ENCODE measurements around the gene LRRC38.
"Not testable (repeated sequence)": the region's sequence is repeated elsewhere in the genome, so short reads cannot be mapped to it uniquely, and the experiment has no call there.

Gene LRRC38

DNA sequence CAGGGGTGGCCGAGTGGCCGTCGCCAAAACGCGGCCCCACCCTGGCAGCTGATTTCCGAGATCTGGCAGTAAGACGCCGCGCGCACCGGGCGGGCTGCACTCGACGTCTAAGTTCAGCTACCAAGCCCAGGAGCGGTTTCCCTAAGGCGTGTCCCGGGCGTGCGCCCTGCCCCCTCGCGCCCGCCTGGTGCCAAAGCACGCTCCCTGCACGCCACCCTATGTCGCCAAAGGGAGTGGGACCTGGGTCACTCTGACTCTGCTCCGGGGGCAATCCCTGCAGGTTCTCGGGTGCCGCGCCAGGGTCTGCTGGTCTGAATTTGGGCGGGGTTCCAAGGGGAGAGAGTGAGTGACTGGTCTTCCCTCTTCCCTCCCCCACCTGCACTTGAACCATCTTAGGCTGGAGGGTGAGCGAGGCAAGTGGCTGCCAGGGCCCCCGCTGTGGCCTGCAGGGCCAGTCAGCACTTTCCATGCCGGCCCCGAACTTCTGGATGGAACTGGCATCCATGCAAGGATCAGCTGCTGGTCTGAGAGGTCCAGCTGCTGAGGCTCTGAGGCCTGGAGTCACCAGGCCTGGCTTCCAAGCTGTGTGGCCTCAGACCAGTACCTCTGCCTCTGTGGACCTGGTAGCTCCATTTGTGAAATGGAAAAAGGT lies at the start of gene LRRC38:
Gene LRRC38 (minus strand): TSS at position 109 of the 652 bp plus-strand sequence. CDS start 410 bp downstream, outside the sequence.
- peak; percentile 36 for DNase-seq

DNA sequence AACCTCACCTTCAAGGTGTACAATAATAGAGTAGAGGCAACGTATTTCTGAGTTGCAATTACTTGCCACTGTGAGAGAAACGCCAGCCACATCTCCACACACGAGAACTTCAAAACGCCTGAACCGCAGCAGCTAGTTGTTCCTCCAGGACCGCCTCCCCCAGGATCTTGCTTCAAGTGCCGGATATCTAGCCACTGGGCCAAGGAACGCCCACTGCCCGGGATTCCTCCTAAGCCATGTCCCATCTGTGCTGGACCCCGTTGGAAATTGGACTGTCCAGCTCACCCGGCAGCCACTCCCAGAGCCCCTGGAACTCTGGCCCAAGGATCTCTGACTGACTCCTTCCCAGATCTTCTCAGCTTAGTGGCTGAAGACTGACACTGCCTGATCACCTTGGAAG lies 49.2 kb upstream of the LRRC38 start:
- DNase-seq: not testable (repeated sequence)

DNA sequence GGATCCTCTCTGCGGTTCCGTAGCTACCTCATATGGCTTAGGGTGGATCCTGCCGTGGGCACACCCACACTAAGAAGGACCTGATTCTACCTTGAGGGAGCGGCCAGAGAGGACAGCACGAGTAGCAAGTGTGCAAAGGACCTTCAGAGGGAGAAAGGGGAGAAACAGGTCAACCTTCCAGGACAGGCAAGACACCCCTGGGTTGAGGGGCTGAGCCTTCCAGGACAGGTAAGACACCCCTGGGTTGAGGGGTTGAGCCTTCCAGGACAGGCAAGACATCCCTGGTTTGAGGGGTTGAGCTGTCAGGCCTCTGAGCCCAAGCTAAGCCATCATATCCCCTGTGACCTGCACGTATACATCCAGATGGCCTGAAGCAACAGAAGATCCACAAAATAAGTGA lies 46.7 kb upstream of the LRRC38 start:
- no peak for DNase-seq

GRCh38 chr1:13556224-13556764 lies 42.5 kb upstream of the LRRC38 start:
- no peak for DNase-seq

DNA sequence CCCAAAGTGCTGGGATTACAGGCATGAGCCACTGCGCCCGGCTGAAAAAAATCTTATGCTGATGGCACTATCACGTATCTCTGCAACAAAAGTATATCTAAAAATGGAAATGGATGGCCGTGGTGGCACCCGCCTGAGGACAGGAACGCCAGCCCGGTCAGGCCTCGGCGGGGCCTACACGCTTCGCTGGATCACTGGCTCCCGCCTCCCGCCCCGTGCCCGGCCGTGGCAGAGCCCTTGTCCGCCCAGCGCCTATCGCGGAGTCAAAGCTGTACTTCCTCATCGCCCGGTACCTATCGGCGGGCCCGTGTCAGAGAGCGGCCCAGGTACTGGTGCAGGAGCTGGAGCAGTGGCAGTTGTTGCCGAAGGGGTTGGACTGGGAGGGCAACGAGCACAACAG lies 41.0 kb upstream of the LRRC38 start:
- no peak for DNase-seq

DNA sequence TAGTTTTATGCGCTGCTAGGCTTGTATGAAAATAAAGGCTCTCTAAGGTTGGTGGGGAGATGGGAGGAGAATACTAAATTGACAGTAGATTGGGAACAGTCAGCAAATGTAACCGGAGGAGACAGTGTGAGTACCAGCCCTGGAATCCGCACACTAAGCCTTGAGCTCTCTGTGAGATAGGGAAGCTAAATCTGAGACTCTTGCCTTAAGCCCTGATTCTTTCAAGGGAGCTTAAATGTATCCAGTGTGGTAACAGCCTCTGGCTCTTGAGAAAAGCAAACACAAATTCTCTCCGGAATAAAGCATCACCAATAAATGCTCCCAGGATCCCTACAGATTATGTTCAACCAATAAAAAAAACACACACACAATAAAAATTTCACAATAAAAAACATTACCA lies 36.9 kb upstream of the LRRC38 start:
- no peak for DNase-seq

DNA sequence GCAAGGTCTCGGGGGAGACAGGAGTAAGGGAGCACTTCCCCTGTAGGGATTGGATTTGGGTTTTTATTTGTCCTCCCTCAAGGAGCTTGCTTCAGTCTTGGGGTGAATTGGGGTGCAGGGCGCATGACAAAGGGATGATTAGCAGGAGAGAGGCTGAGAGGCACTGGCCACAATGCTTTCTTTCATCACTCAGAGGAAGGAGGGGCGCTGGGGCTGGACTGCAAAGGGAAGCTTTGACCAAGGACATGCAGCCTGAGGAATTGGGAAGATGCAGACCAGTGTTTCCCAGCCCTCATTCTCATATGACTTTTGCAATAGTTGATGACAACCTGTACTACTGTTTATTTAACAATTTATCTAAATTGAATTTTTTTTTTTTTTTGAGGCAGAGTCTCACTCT lies 35.7 kb upstream of the LRRC38 start:
- no peak for DNase-seq

DNA sequence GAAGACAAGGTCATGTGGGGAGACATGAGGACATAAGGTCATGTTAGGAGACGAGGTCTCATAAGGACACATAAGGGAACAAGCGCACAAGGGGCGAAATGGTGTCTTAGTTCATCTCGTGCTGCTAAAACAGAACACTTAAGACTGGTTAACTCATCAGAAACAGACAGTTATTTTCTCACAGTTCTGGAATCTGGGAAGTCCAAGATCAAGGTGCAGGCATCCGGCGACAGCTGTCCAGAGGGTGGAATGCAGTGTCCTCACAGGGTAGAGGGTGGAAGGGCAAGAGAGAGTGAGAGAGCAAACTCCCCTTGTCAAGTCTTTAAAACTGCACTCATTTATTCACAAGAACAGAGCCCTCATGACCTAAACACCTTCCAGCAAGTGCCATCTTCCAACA lies 35.2 kb upstream of the LRRC38 start:
- DNase-seq: no peak

GRCh38 chr1:13548281-13548680 lies 34.5 kb upstream of the LRRC38 start:
- no peak for DNase-seq

- no peak for DNase-seq
Observed at GRCh38 chr1:13546791-13547190, 33.0 kb upstream of the LRRC38 start.

- no peak for DNase-seq
Observed at GRCh38 chr1:13544221-13544556, 30.4 kb upstream of the LRRC38 start.

DNA sequence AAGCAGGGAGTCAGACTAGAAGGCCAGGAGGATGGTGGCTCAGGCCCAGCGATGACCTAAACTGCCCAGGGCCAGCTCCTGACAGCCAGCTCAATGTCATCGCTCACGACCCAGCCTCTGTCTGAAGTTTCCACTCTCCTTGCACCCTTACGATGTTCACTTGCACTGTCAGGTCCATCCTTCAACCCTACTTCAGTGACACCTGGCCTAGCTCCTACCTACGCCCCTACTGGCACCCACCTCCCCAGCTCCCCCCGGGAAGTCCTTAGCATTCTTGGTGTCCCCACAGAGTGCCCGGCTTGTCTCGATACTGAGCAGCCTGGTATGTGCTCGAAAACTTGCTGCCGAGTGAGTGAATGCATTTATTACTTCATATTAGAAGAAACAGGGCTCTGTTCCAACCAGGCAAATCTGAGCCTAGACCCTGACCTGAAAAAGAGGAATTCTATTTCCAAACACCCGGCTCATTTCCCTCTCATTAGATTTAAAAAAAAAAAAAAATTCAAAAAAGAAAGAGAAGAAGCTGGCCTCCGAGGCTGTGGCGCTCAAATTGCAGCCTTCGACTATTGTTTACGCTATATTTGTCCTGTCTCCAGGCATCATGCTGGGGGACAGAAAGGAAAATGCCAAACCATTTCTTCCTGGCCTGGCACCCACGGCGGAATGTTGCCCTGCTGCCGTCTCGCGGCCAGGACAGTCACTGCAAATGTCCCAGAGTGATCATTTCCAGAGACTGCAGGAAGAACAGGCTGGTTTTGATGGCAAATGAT lies 29.8 kb upstream of the LRRC38 start:
- DNase-seq: no peak

DNA sequence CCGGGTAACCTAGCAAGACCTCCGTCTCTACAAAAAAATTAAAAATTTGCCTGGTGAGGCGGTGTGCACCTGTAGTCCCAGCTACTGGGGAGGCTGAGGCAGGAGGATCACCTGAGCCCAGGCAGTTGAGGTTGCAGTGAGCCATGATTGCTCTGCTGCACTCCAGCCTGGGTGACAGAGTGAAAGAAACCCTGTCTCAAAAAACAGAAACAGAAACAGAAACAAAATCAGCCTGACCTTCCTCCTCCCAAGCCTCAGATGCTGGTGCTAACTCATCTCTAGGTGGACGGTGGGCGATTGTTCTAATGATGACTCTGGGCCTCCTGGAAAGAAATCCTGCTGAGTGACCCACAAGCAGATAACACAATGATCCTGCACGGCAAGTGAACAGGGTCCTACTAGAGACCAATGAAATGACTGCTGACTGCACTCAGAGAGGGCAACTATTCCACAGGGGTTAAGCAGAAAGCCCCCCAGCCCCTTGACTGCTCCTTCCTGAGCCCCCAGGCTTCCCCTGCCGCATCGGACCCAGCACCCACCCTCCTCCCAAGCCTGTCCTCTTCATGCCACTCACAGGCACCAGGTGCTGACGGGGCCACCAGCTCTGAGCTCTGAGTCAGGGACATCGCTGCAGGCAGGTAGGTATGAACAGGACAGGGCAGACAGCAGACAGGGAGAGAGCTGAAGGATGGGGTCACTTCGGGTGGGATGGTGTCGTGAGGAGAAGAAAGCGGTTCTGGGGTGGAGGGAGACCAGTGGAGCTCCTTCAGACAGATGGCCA lies 27.8 kb upstream of the LRRC38 start:
- no peak for DNase-seq

DNA sequence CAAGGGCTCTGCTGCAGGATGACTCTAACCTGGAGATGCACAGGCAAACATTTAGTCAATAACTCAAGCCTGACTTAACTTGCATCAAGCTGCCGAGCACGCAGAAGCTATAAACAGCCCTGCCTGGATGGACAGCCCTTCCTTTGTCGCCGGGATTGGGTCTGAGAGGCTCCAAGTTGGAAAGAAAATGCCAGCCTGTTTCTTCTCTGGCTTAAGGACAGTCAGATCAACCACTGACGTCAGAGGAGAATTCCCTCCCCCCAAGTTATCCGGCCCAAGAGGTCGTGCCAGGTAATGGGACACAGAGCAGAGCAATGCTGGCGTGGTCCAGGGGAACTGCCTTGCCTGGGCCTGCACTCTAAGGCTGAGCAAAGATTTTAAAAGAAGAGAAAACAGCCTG lies 27.1 kb upstream of the LRRC38 start:
- DNase-seq: no peak

DNA sequence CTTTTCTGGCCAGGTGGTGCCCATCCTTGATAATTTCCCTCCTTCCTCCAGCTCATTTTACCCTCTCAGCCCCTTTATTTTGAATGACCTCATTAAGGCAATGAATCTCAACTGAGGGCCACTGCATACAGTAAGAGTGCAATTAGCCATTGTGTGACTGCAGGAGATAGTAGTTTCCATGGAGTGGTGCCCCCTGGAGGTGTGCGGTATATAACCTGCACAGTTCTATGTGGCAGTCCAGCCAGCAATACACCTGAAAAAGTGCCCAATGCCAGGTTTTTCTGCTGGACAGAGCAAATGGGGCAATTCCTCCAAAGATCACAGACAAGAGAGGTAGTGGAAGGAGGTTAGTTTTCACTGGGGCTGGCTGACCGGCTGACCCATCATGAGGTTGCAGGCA lies 25.9 kb upstream of the LRRC38 start:
- no peak for DNase-seq

GRCh38 chr1:13538832-13539231 lies 25.0 kb upstream of the LRRC38 start:
- DNase-seq: no peak

- DNase-seq: no peak
Observed at GRCh38 chr1:13536571-13536970, 22.8 kb upstream of the LRRC38 start.

DNA sequence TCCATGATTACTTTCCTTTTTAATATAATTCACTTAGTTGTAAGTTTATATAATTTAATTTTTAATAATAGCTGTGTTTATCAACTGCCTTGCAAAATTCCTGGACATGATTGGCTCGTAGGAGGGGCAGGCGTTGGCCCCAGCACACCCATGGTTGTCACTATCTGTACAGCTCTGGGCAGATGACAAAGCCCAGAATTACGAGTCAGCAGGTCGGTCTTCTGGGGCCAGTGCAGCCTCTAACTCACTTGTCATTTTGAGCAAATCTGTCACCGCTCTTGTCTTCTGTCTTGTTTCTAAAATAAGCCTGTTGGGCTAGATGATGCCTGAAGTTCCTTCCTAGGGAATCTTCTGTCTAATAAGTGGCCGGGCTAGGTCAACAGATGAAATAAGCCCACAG lies 21.4 kb upstream of the LRRC38 start:
- no peak for DNase-seq

- DNase-seq: no peak
Observed at GRCh38 chr1:13528320-13528719, 14.5 kb upstream of the LRRC38 start.

- DNase-seq: no peak
Observed at GRCh38 chr1:13523780-13524477, 10.1 kb upstream of the LRRC38 start.

DNA sequence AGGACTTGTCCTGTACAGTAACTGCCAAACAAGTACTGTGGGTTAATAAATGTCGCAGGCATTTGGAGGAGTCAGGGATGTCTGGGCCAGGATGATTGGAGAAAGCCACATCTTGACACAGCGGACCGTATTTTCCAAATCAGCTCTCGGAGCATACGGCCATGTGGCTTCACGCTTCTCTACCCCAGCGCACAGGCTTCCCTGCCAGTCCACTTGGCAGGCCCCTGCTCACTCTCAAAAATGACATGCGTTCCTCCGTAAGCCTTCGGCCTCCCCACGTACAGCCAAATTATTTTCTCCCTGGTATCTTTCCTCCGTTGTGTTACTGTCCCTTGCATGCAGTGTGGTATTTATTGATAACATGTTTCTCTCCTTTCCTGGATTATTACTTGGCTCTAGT lies 7.2 kb upstream of the LRRC38 start:
- DNase-seq: no peak

DNA sequence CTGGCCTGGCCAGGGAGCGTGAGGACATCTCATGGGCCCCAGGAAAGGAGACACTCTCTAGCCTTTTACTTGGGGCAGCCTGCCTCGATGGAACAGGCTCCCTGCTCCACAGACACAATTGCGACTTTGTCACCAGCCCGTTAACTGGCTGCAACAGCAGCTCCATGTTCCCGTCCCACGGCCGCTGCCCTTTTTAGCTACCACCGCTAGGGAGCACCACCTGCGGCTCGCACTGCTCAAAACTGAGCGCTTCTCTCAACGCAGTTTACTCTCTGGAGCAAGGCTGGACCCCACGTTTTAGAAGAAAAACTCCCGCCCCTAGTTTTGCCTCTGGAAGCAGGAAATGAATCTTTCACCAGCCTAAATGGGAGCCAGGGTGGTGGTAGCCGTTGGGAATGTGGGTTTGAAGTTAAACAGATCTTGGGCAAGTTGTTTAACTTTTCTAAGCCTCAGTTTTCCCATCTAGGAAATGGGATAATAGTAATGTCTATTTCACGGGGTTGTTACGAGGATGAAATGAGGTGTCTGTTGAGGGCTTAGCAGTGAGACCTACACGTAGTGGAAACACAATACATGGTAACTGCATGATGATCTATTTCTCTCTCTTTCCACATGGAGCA lies 3.5 kb upstream of the LRRC38 start:
- DNase-seq: peak; percentile 45

DNA sequence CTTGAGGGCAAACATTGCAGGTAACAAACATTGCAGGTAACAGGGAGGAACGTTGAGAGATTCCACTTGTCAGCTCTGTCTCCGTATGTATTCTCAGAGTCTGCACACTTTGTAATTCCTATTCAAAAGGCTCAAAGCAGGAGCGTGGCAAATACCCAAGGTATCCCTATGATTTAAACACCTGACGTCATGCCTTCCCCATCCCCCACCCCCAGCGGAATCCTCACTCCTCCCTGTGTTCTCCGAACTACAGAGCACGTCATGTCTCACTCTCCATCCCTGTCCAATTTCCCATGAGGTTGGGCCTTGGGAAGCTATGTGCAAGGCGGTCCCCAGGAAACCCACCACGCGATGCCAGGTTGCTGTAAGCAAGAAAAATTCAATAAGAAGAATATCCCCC lies 2.8 kb upstream of the LRRC38 start:
- no peak for DNase-seq

All from stimulated activated CD8-positive, alpha-beta memory T cell treated with anti-CD3 and anti-CD28 coated beads, Interleukin-4, amount 100 ng/mL, for 48 hours (primary cell).